ENCODE results near the gene RPL22. TPM values are rescaled to one million over a fixed set of nuclear protein-coding genes. Genes with fewer than 3 reads are reported as not detected.

RPL22 gene
- total RNA-seq, 1 experiment from 2014 or later, result 456 TPM

DNA sequence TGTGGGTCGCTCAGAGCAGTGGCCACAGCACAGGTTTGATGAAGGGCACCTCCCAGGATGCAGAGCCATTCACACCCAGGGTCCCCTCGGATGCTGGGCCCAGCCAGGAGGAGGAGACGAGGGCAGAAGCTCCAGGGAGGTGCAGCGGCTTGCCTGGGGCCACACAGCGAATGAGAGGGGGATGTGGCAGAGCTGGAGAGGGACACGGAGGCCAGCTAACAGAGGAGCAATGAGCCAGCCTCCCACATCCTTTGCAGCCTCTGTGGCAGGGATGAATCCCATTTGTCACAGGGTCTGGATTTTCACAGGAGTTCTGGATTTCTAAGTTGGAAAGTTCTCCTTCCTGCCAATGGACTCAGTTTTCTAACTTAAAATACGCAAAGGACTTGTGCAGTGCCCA, 55.2 kb downstream of the RPL22 start:
- H3K27ac ChIP-seq (ENCODE audit: low read depth, low read length), result no peak overlapping the region
- H3K4me2 ChIP-seq (ENCODE audit: low read length), result no peak overlapping the region
- no peaks in the 10 kb centered on the region for H3K9me3 ChIP-seq (ENCODE audit: control insufficient read depth in 1 of 2, insufficient read depth in 1 of 2, low read depth in 1 of 2, low read length in 2 of 2)
- no peak overlapping the region for H3K4me3 ChIP-seq (replicated peaks in 1 of 2; ENCODE audit: low read depth in 1 of 2, low read length in 2 of 2)
- ATAC-seq (no peak), DNase-seq (ENCODE audit: low read depth, low spot score) (no peak)
- no peak overlapping the region for H3K9ac ChIP-seq (ENCODE audit: low read length)
- CTCF ChIA-PET, result no interaction called here
- no peak overlapping the region for H2AFZ ChIP-seq (ENCODE audit: low read depth, low read length, poor library complexity, severe bottlenecking)
- no peaks in the 10 kb centered on the region for H3K79me2 ChIP-seq (ENCODE audit: insufficient read depth, low read length)
- TF ChIP-seq, protein P1, sequence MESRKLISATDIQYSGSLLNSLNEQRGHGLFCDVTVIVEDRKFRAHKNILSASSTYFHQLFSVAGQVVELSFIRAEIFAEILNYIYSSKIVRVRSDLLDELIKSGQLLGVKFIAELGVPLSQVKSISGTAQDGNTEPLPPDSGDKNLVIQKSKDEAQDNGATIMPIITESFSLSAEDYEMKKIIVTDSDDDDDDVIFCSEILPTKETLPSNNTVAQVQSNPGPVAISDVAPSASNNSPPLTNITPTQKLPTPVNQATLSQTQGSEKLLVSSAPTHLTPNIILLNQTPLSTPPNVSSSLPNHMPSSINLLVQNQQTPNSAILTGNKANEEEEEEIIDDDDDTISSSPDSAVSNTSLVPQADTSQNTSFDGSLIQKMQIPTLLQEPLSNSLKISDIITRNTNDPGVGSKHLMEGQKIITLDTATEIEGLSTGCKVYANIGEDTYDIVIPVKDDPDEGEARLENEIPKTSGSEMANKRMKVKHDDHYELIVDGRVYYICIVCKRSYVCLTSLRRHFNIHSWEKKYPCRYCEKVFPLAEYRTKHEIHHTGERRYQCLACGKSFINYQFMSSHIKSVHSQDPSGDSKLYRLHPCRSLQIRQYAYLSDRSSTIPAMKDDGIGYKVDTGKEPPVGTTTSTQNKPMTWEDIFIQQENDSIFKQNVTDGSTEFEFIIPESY (IDR thresholded peaks at IDR 0.05; ENCODE audit: extremely low read depth, insufficient replicate concordance, low read length), result no peak
- TF ChIP-seq TCF7L2 (IDR thresholded peaks at IDR 0.05; ENCODE audit: borderline replicate concordance, extremely low read depth, insufficient read depth, insufficient read length) (no peak), EZH2phosphoT487 (IDR thresholded peaks at IDR 0.05; ENCODE audit: borderline replicate concordance) (no peak), CBX3 (IDR thresholded peaks at IDR 0.05; ENCODE audit: low read depth) (no peak), EZH2 (IDR thresholded peaks at IDR 0.05) (no peak), ZFX (IDR thresholded peaks at IDR 0.05) (no peak), POLR2A (IDR thresholded peaks at IDR 0.05; ENCODE audit: borderline replicate concordance, extremely low read depth, insufficient read depth, insufficient read length) (no peak), POLR2AphosphoS5 (IDR thresholded peaks at IDR 0.05; ENCODE audit: low read depth, low read length) (no peak), EGR1 (IDR thresholded peaks at IDR 0.05; ENCODE audit: low read depth) (no peak), CEBPB (IDR thresholded peaks at IDR 0.05; ENCODE audit: low read depth) (no peak), SIN3A (IDR thresholded peaks at IDR 0.05; ENCODE audit: low read depth) (no peak)
- TF ChIP-seq, protein P2, sequence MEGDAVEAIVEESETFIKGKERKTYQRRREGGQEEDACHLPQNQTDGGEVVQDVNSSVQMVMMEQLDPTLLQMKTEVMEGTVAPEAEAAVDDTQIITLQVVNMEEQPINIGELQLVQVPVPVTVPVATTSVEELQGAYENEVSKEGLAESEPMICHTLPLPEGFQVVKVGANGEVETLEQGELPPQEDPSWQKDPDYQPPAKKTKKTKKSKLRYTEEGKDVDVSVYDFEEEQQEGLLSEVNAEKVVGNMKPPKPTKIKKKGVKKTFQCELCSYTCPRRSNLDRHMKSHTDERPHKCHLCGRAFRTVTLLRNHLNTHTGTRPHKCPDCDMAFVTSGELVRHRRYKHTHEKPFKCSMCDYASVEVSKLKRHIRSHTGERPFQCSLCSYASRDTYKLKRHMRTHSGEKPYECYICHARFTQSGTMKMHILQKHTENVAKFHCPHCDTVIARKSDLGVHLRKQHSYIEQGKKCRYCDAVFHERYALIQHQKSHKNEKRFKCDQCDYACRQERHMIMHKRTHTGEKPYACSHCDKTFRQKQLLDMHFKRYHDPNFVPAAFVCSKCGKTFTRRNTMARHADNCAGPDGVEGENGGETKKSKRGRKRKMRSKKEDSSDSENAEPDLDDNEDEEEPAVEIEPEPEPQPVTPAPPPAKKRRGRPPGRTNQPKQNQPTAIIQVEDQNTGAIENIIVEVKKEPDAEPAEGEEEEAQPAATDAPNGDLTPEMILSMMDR (IDR thresholded peaks at IDR 0.05 in 2 of 3, conservative IDR thresholded peaks at IDR 0.05 in 1 of 3; ENCODE audit: borderline replicate concordance in 1 of 3, insufficient read depth in 1 of 3, low read depth in 2 of 3, low read length in 2 of 3), result no peak
- TF ChIP-seq, protein P3, sequence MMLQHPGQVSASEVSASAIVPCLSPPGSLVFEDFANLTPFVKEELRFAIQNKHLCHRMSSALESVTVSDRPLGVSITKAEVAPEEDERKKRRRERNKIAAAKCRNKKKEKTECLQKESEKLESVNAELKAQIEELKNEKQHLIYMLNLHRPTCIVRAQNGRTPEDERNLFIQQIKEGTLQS (IDR thresholded peaks at IDR 0.05), result no peak
- POLR2A ChIA-PET, result no interaction called here
- no peaks in the 10 kb centered on the region for H3K36me3 ChIP-seq (ENCODE audit: control insufficient read depth in 1 of 2, insufficient read depth in 2 of 2, low read length in 2 of 2)
- RAD21 ChIA-PET (ENCODE audit: low non-redundant PET in 1 of 2, low total read pairs in 2 of 2, uncharacterized antibody in 2 of 2, unreplicated experiment in 2 of 2), result no interaction called here
- peaks cover 7 to 26% of the 10 kb centered on the region in 2 experiments; a peak in 3 of 4 replicates for H3K4me1 ChIP-seq (ENCODE audit: control insufficient read depth in 1 of 2, insufficient read depth in 2 of 2, low read length in 2 of 2)
- no peaks in the 10 kb centered on the region for H4K20me1 ChIP-seq (ENCODE audit: insufficient read depth)
- intact Hi-C loops (cut with micrococcal nuclease), result no loop called here
- no TSS peak for BruUV-seq (replicated peaks)
- H3K9me2 ChIP-seq (ENCODE audit: insufficient read depth), result no peaks in the 10 kb centered on the region
- no peaks in the 10 kb centered on the region for H3K27me3 ChIP-seq (ENCODE audit: insufficient read depth, low read length)
